22Rv1 (cell line): ENCODE results near the gene MAD1L1.

Experiments used
- H3K27ac ChIP-seq: fragments of 450-650 bp; 2 replicates; pipeline ENCODE4 v1.5.1; 2017
- ZFX ChIP-seq: fragments of 450-650 bp; IDR thresholded peaks from 2 replicates; pipeline ENCODE4 v1.6.1; 2017; ENCODE audit warnings: antibody characterized with exemption, borderline replicate concordance
- TF ChIP-seq, protein P1 (sequence below): fragments of 450-650 bp; IDR thresholded peaks from 2 replicates; pipeline ENCODE4 v1.5.1; 2017; ENCODE audit warnings: mild to moderate bottlenecking

The MAD1L1 gene

DNA sequence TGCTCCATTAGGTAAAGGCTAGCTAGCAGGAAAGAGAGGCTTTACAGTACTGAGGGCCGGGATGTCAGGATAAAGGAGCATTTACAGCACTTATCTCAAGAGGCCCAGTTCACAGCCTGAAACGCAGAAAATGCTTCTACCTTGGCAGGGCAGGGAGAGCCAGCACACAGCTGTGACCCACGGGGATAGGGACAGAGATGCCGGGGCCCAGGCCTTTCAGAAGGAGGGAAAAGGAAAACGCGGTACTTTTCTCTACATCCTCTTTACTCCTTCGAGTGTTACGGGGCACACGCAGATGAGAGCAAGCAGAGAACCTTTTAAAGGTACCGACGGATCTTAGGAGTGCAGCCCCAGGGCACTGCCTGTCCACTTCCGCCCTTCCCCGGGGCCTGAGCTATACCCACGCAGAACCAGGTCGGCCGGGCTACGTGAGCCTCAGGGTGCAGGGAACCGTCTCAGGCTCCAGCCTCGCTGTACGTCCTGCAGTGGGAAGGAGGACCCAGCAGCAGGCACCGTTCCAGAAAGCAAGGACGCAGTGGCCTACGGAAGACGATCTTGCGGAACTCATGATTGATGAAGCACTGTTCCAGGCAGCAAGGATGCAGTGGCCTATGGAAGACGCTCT, 330.4 kb downstream of the MAD1L1 start:
- TF ChIP-seq, protein P1, sequence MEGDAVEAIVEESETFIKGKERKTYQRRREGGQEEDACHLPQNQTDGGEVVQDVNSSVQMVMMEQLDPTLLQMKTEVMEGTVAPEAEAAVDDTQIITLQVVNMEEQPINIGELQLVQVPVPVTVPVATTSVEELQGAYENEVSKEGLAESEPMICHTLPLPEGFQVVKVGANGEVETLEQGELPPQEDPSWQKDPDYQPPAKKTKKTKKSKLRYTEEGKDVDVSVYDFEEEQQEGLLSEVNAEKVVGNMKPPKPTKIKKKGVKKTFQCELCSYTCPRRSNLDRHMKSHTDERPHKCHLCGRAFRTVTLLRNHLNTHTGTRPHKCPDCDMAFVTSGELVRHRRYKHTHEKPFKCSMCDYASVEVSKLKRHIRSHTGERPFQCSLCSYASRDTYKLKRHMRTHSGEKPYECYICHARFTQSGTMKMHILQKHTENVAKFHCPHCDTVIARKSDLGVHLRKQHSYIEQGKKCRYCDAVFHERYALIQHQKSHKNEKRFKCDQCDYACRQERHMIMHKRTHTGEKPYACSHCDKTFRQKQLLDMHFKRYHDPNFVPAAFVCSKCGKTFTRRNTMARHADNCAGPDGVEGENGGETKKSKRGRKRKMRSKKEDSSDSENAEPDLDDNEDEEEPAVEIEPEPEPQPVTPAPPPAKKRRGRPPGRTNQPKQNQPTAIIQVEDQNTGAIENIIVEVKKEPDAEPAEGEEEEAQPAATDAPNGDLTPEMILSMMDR: no peak
- no peak for TF ChIP-seq ZFX
- H3K27ac ChIP-seq: no peak overlapping the region

DNA sequence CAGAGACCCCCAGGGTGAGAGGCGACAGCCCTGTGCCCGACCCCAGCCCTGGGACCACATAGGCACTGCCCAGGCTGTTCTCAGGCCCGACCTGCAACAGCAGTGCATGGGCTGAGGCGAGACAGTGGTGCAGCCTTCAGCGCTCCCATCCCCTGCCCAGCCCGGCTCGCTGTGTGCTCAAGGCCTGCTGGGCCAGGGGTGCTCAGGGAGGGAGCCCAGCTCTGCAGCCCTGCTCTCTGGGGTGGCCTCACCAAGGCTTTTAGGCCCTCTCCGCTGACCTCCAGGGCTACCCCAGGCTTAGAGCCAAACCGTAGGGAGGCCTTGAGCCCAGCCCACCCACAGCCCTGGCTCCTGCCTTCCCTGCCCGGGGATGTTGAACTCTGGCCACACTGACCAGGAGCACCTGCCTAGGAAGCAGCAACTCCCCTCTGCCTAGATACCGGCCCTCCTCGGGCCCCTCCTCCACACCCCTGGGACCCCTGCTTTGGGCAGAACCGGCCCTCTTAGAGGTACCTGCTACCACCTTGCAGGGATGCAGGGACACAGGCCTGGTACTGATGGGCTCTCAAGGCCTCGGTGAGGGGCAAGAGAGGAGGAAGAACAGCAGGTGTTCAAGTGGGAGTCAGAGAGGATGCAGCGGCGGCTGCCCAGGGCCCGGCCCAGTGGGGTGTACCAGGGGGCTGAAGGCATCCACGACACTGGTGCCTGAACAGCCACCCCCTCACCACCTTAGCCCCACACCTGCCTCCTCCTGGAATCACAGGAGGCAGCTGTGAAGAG, 331.1 kb downstream of the MAD1L1 start:
- H3K27ac ChIP-seq: no peak overlapping the region
- TF ChIP-seq ZFX: no peak
- TF ChIP-seq, protein P1: no peak

DNA sequence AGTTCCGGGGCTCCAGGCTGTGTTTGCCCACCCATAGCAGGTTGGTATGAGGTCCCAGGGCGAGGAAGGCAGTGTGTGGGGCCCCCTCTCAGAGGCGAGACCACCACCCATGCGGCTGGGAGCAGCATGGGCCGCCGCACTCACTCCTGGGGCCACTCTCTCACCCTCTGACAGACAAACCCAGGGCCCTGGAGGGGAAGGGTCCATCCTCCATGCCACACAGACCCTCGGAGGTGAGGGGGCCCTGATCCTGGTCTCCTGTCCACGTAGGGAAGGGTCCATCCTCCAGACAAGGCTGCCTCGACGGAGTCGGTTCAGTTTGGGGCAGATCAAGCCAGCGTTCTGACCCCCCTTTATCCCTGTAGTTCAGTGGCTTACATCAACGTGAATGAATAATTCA, 331.9 kb downstream of the MAD1L1 start:
- H3K27ac ChIP-seq: no peak overlapping the region
- no peak for TF ChIP-seq ZFX
- TF ChIP-seq, protein P1: no peak

DNA sequence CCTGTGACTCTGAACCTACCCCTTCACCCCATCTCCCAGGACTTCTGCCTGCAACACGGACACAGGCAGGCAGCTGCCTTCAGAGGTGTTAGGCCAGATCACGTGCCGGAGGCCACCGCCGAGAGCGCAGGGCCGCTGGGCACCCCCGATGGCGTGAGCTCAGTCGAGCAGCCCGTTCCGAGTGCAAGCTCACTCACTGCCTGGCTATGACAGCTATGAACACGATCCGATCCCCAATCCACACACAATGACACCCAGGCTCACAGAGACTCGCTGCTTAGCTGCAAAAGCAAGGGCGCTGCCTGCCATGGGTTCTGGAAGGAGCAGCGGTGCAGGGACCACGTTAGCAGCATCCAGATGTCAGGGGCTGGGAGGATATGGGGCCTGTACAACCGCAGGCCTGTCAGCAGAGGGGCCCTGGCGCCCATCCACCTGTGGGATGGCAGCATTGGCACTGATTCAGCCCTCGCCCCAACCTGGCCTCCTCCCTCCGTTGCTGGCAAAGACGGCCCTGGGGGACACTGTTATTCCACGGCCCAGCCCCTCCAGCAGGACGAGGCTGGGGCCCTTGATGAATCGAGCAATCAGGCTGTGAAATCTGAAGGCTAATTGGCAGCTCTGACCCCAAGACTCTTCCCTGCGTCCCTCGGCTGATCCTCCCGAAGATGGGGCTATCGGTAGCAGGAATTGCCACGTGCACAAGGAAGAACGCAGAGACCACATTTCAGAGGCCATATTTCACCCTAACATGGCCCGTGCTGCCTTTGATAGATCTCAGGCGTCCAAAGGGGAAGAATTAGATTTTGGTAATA, 332.6 kb downstream of the MAD1L1 start:
- no peak for TF ChIP-seq ZFX
- TF ChIP-seq, protein P1: no peak
- H3K27ac ChIP-seq: no peak overlapping the region

DNA sequence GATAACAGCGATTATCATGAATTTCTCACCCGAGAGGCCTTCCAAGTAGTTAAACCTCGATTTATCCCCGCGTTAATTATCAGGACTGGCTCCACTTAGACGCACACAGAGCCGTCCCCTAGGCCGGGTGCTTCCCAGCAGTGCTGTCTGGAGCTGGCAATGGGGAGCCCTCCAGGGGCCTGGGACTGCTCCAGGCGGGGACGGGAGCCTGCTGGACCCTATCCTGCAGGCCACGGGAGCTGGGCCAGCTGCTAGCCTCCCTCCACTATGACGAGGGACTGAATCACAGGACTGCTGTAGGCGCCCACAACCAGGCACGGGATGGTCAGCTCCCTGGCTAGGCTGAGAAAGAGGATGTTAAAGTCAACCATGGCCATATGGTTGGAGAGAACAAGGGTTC, 333.5 kb downstream of the MAD1L1 start:
- H3K27ac ChIP-seq: no peak overlapping the region
- TF ChIP-seq, protein P1: no peak
- no peak for TF ChIP-seq ZFX

DNA sequence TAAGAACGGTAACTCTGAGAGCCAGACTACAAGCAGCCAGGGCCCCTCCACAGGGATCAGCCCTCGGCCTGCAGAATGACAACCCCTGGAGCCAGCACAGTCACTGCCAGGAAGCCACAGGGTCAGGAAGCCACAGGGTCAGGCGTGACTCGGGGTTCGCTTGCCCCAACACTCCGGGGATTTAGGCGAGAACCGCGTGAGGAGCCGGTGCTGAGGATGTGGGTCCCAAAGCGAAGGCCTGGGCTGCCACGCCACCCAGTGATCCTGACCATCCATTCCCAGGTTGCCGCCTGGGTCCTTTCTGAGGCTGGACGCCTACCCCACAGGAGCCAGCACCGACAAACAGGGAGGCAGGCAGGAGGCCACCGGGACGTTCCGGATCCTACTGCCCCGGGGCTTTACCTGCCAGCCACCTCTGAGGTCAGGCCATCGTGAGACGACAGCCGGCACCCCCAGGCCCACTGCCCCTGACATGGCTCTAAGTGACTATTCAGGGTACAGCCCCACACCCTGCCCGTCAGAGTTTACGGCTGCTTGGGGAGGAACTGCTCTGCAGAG, 334.0 kb downstream of the MAD1L1 start:
- no peak overlapping the region for H3K27ac ChIP-seq
- no peak for TF ChIP-seq ZFX
- TF ChIP-seq, protein P1: no peak
